ENCODE results near the gene MPIG6B.
"Not testable (repeated sequence)": the region's sequence is repeated elsewhere in the genome, so short reads cannot be mapped to it uniquely, and the experiment has no call there.

MPIG6B gene

DNA sequence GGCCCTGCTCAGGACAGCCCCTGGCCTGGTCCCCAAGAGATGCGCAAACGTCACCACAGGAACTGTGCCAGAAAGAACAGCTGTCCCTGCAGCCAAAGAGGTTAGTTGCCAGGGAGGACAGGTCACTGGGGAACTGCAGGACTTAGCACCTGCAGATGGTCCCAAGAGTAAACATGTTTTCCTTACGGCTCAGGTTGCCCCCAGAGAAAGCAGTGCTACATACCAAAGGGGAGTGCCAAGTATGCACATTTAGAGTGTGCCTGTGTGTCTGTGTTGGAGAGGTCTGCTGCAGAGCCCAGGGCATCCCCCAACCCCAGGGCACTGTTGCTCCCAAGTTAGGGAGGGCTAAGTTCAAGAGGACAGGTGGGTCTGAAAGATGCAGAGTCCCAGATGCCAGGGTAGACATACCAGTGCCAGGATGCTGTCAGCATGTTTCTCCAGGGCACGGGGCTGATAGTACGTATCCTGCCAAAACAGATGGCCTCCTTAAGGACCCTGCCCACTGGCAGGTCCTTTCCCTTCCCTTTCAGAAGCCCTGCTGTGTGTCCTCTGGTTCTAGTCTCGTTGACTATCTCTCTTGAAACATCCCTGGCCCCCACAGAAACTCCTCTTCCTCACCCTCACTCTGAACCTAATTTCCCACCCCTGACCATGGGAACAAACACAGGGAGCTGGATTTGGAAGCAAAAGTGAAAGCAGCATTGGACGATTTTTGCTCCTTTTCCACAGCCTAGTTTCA is 21.3 kb upstream of the MPIG6B start:
- DNase-seq (ENCODE audit: low spot score): peak; percentile 13

- no peak for DNase-seq (ENCODE audit: low spot score)
Measured at GRCh38 chr6:31702405-31702818, 20.8 kb upstream of the MPIG6B start.

DNA sequence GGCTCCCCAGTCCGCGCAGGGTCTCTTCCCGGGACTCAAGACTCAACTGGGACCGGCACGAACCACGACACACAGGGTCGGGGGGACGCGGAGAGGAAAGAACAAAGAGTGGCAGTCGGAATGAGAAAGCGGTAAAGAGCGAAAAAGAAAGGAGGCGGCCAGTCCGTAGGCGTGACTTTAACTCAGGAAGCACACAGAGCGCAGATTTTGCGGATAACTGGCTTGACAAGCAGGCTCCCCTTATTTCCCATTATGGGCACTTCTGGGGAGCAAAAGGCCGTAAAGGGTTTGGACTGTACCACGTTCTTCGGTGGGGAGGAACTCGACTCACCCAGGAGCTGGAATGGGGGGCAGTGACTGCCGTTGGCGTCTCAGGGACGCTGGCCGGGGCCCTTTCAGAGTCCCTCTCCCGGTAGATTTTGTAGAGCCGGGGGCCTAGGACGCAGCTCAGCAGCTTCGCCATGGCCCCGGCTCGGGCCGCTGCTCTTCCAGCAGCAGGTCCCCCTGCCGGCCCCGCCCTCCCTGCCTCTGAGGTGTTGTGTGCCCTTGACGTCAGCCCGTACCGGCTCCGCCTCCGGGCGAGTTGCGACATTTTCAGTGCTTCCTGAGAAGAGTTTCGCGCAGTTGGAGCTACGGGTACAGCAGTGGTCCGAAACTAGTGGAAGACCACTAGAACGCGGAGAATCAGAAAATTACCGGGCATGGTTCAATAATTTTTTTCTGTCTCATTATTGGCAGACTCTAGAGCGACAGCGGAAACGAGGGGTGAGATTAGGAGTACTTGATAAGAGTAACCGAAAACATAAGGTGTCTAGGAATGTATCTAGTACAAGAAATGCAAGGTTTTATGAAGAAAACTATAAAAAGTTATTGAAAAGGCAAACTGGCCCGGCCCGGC is 20.1 kb upstream of the MPIG6B start, which contains the start of gene ABHD16A:
TSS of gene ABHD16A (minus strand) at position 506 of the 898 bp plus-strand sequence. CDS start at position 463, 43 bp downstream.
- peak; percentile 97 for DNase-seq (ENCODE audit: low spot score)

DNA sequence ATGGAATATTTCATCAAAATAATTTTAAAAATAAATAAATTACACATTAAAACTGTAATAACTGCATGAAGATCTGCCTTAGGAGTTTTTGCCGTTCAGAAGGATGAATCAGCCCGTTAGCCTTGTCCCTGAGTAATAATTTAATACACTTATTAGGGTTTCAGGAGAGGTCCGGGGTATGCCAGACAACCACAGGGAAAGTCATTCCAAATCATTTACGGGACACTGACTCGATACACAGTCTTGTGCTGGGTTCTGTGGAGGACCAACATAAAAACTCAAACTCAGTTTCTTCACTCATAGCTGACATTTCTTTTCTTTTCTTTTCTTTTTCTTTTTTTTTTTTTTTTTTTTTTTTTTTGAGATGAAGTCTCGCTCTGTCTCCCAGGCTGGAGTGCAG is 17.2 kb upstream of the MPIG6B start:
- no peak for DNase-seq (ENCODE audit: low spot score)

- DNase-seq (ENCODE audit: low spot score): no peak
Measured at GRCh38 chr6:31706599-31706998, 16.6 kb upstream of the MPIG6B start, which contains the start of gene LY6G6F. TSS of gene LY6G6F (plus strand) at chr6:31706866. CDS start at chr6:31706907, 41 bp downstream.

- DNase-seq (ENCODE audit: low spot score): no peak
Measured at GRCh38 chr6:31707701-31708100, 15.5 kb upstream of the MPIG6B start.

- no peak for DNase-seq (ENCODE audit: low spot score)
Measured at GRCh38 chr6:31708224-31708623, 14.9 kb upstream of the MPIG6B start.

DNA sequence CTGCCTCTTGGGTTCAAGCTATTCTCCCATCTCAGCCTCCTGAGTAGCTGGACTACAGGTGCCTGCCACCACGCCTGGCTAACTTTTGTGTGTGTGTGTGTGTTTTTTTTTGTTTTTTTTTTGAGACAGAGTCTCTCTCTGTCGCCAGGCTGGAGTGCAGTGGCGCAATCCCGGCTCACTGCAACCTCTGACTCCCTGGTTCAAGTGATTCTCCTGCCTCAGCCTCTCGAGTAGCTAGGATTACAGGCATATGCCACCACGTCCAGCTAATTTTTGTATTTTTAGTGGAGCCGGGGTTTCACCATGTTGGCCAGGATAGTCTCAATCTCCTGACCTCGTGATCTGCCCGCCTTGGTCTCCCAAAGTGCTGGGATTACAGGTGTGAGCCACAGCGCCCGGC is 14.0 kb upstream of the MPIG6B start:
- not testable (repeated sequence) for DNase-seq (ENCODE audit: low spot score)

DNA sequence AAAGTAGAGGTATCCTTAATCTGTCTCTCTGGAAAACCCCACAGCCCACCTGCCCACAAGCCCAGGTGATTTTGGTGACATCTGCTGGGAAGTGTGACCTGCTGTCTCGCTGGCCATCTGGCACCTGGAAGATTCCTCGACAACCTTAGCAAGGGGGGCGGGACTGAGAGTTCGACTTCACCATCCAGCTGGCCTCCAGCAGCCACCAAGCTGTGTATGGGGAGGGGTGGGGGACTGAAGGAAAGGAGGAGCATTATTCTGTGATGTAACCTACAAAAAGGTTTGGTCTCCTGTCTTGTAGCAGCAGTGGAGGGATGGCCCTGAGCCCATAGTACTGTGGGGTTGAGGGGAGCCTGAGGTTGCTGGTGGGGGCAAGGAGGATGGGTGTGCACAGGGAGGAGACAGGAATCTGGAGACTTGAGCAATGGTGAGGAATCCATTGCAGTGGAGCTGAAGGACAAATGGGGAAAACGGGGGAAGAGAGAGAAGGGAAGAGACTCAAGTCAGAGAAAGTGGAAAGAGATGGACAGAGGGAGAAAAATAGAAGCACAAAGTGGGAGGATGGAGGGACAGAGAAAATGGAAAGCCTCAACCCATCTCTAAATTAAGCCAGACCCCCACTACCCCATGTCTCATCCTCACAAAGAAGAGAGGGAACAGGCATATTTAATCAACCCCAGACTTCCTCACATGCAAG is 12.5 kb upstream of the MPIG6B start:
- DNase-seq (ENCODE audit: low spot score): no peak

DNA sequence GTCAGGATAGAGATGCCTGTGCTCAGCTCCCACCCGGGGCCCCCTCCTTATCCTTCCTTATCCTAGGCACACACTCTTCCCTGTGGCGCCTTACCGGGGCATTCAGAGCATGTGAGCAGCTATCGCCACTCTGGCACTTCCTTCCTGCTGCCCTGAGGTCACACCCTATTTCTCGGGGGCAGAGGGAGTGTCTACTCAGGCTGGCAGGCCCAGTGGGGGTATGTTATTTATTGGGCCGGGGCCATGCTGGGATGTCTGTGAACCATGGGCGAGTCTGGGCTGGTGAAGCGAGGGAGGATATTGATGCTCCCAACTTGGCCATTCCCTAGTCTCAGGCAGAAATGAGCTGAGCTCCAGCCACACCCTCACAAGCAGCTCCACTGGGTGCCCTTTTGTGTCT is 11.9 kb upstream of the MPIG6B start:
- DNase-seq (ENCODE audit: low spot score): no peak

- DNase-seq (ENCODE audit: low spot score): no peak
Measured at GRCh38 chr6:31712296-31712695, 10.9 kb upstream of the MPIG6B start.

GRCh38 chr6:31713465-31713864 is 9.7 kb upstream of the MPIG6B start:
- DNase-seq (ENCODE audit: low spot score): no peak

GRCh38 chr6:31713991-31714684 is 9.0 kb upstream of the MPIG6B start:
- no peak for DNase-seq (ENCODE audit: low spot score)

GRCh38 chr6:31715022-31715958 is 7.9 kb upstream of the MPIG6B start, which contains the start of gene LY6G6D:
TSS of gene LY6G6D (plus strand) at chr6:31715348. CDS start at chr6:31715356, 8 bp downstream.
- no peak for DNase-seq (ENCODE audit: low spot score)

DNA sequence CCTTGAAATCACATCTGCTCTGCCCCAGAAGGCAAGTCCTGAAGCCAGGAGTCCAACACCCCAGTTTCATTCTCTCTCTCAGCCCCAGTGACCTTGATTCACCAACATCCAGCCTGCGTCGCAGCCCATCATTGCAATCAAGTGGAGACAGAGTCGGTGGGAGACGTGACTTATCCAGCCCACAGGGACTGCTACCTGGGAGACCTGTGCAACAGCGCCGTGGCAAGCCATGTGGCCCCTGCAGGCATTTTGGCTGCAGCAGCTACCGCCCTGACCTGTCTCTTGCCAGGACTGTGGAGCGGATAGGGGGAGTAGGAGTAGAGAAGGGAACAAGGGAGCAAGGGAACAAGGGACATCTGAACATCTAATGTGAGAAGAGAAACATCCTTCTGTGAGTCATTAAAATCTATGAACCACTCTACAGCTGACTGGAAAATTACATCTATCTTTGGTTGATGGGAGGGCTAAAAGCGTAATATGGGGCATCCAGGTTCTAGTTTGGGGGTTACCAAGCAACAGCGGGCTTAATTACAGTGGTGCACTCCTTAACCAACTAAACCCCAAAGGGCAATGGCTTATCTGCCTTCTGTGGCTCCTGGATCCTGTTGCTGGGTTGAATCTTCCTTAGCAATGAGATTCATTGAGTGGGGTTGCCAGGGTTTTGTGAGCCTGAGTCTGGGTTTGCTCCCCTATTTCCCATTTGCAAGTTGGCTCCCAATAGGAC is 5.5 kb upstream of the MPIG6B start:
- DNase-seq (ENCODE audit: low spot score): peak; percentile 48

GRCh38 chr6:31718265-31718664 is 4.9 kb upstream of the MPIG6B start:
- DNase-seq (ENCODE audit: low spot score): no peak

- DNase-seq (ENCODE audit: low spot score): no peak
Measured at GRCh38 chr6:31719001-31719400, 4.2 kb upstream of the MPIG6B start.

- DNase-seq (ENCODE audit: low spot score): no peak
Measured at GRCh38 chr6:31720196-31720770, 2.9 kb upstream of the MPIG6B start.

DNA sequence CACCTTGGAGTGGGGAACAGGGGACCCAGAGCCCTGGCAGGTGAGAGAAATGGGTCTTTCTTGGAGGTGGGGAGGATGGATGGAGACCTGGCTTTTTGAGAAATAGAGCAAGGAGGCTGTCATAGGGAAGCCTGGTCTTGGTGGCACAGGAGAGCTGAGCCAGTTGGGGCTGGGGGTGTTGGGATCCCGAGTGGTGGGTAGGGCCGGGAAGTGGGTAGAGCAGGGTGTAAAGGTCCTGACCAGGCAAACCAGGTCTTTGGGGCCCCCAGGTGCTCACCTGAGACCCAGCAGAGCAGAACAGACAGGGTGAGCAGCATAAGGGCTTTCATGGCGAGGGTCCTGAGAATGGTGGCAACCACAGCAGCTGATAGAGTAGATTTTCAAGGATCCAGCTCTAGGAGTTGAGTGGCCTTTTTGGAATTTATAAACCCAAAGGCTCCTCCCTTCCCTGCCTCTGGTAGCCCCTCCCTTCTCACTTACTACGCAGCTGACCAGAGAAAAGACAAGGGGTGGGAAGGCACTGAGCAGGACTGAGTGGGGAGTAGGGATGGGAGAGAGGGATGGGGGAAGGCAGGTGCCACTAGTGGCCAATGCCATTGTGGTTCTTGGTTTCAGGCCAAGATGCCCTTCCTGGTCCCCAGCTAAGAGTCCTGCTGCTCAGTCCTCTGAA is 1.7 kb upstream of the MPIG6B start, which contains the start of gene LY6G6C:
TSS of gene LY6G6C (minus strand) at position 396 of the 670 bp plus-strand sequence. CDS start at position 329, 67 bp downstream.
- no peak for DNase-seq (ENCODE audit: low spot score)

Measured in kidney tubule cell (primary cell).